CD4-positive, CD25-positive, alpha-beta regulatory T cell (primary cell): ENCODE measurements around the gene PTPRN2. TPM values are rescaled to one million over a fixed set of nuclear protein-coding genes. Genes with fewer than 3 reads are reported as not detected.

ENCODE experiments used
- ATAC-seq, 2 donors: fragments of 150-1000 bp; cut with Tn5 transposase; one replicate each; pipeline ENCODE4 v1.10.0; 2021; ENCODE audit warnings: low read depth in 2 of 2, moderate number of reproducible peaks in 2 of 2, moderate library complexity in 1 of 2
- DNase-seq, 3 donors: peaks; one replicate each; pipeline versions ENCODE4 v3.0.0 to v3.0.0-alpha.2; 2012 to 2022; ENCODE audit warnings: mixed read lengths in 1 of 3
- H3K27ac ChIP-seq: one replicate; pipeline ENCODE4 v1.7.0; 2013; ENCODE audit warnings: mild to moderate bottlenecking, low read length; ENCODE audit not compliant: insufficient read depth, poor library complexity, severe bottlenecking
- H3K27me3 ChIP-seq: one replicate; pipeline ENCODE4 v1.7.0; 2013; ENCODE audit warnings: low read length; ENCODE audit not compliant: control insufficient read depth, insufficient read depth
- H3K36me3 ChIP-seq: one replicate; pipeline ENCODE4 v1.7.0; 2013; ENCODE audit warnings: mild to moderate bottlenecking, low read length, moderate library complexity; ENCODE audit not compliant: control insufficient read depth, insufficient read depth
- H3K4me1 ChIP-seq: 2 replicates; pipeline ENCODE4 v1.7.0; 2013; ENCODE audit warnings: mild to moderate bottlenecking, low read length; ENCODE audit not compliant: insufficient read depth, control insufficient read depth, poor library complexity, severe bottlenecking
- H3K4me3 ChIP-seq: one replicate; pipeline ENCODE4 v1.7.0; 2013; ENCODE audit warnings: low read depth, mild to moderate bottlenecking, low read length, moderate library complexity
- H3K9me3 ChIP-seq, 2 experiments: 1 replicate in 1 of 2; 2 replicates in 1 of 2; pipeline ENCODE4 v1.7.0; 2013; ENCODE audit warnings: low read length in 2 of 2, mild to moderate bottlenecking in 1 of 2, moderate library complexity in 1 of 2; ENCODE audit not compliant: control insufficient read depth in 2 of 2
- H3K27ac Mint-ChIP-seq, 3 donors: one replicate each; pipeline ENCODE4 v1.8.0; 2020 to 2022; ENCODE audit warnings: mild to moderate bottlenecking in 3 of 3, mixed read lengths in 3 of 3, moderate library complexity in 2 of 3
- H3K27me3 Mint-ChIP-seq: one replicate; pipeline ENCODE4 v1.8.0; 2022; ENCODE audit warnings: mild to moderate bottlenecking, mixed read lengths
- H3K36me3 Mint-ChIP-seq: one replicate; pipeline ENCODE4 v1.8.0; 2020; ENCODE audit warnings: mixed read lengths
- H3K4me1 Mint-ChIP-seq, 4 donors: one replicate each; pipeline ENCODE4 v1.8.0; 2020 to 2022; ENCODE audit warnings: mixed read lengths in 4 of 4, mild to moderate bottlenecking in 1 of 4
- H3K4me3 Mint-ChIP-seq, 4 donors: one replicate each; pipeline ENCODE4 v1.8.0; 2020 to 2022; ENCODE audit warnings: mild to moderate bottlenecking in 4 of 4, mixed read lengths in 4 of 4, moderate library complexity in 3 of 4
- H3K9me3 Mint-ChIP-seq, 7 donors: one replicate each; pipeline ENCODE4 v1.8.0; 2020 to 2022; ENCODE audit warnings: mixed read lengths in 7 of 7, mild to moderate bottlenecking in 3 of 7, moderate library complexity in 2 of 7
- polyA plus RNA-seq, 4 donors: library from polyadenylated mRNA; unstranded; fragments of 300-500 nt; fragmentation: Illumina TruSeq; gene quantifications; one replicate each; pipeline ENCODE4 v1.2.3, GENCODE V29; 2021
- total RNA-seq: library from RNA; stranded (reverse); gene quantifications from one replicate; pipeline ENCODE4 v1.2.3, GENCODE V29; 2022

PTPRN2 gene
- total and polyA plus RNA-seq, 5 donors from 2014 or later: 1.6 to 4.7 (median 2.7) TPM

DNA sequence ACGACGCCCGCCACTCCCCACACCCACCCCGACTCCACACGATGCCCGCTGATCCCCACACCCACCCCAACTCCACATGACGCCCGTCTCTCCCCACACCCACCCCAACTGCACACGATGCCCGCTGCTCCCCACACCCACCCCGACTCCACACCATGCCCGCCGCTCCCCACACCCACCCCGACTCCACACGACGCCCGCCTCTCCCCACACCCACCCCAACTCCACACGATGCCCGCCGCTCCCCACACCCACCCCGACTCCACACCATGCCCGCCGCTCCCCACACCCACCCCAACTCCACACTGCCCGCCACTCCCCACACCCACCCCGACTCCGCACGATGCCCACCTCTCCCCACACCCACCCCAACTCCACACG is 933.8 kb downstream of the PTPRN2 start:
- Mint-ChIP-seq H3K4me3 (no peak overlapping the region), H3K27me3 (no peaks in the 10 kb centered on the region), H3K27ac (no peak overlapping the region), H3K4me1 (peaks cover 0 to 5% (median 1%) of the 10 kb centered on the region in 4 donors), H3K9me3 (no peaks in the 10 kb centered on the region), H3K36me3 (no peaks in the 10 kb centered on the region)
- Histone ChIP-seq H3K9me3 (no peaks in the 10 kb centered on the region), H3K27me3 (no peaks in the 10 kb centered on the region), H3K27ac (no peak overlapping the region), H3K36me3 (no peaks in the 10 kb centered on the region), H3K4me1 (no peaks in the 10 kb centered on the region), H3K4me3 (no peak overlapping the region)
- no peak for ATAC-seq
- DNase-seq: no peak

DNA sequence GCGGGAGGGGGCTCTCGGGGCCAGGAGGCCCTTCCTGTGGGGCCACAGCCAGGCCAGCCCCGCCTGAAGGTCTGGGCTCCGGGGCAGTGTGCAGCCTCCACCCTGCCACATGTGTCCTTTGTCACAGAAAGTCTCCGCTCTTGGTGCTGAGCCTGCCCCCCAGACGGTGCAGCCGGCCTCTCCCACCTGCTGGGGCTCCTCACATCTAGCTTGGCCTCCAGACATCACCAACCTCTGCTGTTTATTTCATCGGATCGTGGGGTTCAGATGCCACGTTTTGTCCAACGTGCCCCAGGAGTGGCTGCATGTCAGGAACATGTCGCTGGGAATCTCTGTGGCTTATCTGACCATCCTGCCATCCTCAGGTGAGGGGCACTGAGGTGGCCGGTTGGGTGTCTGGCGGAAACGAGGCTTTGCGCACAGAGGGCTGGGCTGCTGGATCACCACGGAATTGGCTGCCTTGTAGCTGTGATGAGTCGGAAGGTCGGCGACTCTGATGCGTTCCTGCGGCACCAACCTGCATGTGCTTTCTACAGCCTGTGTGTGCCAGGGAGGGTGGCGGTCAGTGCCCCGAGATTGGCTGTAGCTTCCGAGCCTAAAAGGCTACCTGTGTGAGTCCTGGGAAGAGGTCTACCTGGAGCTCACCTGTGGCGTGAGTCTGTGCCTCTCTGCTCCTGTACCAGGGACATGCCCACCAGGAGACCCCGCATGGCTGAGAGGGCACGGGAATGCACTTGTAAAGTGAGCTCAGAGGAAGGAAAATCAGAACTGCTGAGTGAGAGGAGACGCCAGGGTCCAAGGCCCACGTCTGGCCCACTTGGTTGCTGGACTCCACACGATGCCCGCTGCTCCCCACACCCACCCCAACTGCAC is 934.4 kb downstream of the PTPRN2 start:
- Mint-ChIP-seq H3K9me3 (no peaks in the 10 kb centered on the region), H3K36me3 (no peaks in the 10 kb centered on the region), H3K27ac (peak overlapping the region in 1 of 3 donors; percentile 49), H3K4me3 (no peak overlapping the region), H3K27me3 (no peaks in the 10 kb centered on the region), H3K4me1 (no peaks in the 10 kb centered on the region)
- ATAC-seq: no peak
- Histone ChIP-seq H3K27me3 (no peaks in the 10 kb centered on the region), H3K4me3 (no peak overlapping the region), H3K4me1 (no peaks in the 10 kb centered on the region), H3K36me3 (no peaks in the 10 kb centered on the region), H3K27ac (no peak overlapping the region), H3K9me3 (no peaks in the 10 kb centered on the region)
- no peak for DNase-seq

DNA sequence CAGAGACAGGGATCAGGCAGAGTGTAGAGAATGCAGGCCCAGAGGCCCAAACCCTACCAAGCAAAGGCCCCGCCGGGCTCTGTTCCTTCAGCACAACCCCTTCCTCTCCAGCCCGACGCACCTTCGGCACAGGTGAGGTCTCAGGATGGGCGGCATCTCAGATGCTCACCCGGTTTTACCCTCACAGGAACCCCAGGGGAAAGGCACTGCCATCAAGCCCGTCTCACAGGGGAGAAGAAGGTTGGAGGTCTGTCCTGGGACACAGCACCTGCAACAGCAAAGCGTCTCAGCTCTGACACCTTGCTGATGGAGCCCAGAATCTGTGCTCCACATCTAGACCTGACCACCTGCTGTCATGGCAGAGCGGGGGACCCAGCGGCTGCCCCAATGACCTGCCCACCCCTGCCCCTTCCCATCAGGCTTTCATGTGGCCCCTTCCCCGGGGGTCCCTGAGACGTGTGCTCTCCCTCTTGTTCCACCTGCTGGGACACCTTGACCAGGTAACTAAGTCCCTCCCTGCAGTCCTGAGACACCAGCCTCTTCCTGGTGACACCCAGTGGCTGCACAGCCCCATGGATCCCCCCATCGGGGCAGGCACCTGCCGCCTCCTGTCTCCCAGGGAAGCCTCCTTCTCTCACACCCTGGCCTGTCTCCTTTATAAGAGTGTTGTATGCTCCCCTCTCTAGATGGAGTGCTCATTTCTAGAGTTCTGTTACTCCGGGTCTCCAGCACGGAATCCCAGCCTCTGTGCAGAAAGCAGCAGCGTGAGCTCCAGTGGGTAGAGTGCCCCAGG is 935.3 kb downstream of the PTPRN2 start:
- H3K27ac Mint-ChIP-seq: peak overlapping the region in 1 of 3 donors; percentile 49
- Histone ChIP-seq H3K9me3 (no peaks in the 10 kb centered on the region), H3K4me1 (no peaks in the 10 kb centered on the region), H3K27me3 (no peaks in the 10 kb centered on the region), H3K36me3 (no peaks in the 10 kb centered on the region), H3K4me3 (no peak overlapping the region), H3K27ac (no peak overlapping the region)
- no peak overlapping the region for H3K4me3 Mint-ChIP-seq
- ATAC-seq (no peak), DNase-seq (no peak)
- no peaks in the 10 kb centered on the region for H3K27me3 Mint-ChIP-seq
- H3K36me3 Mint-ChIP-seq: no peaks in the 10 kb centered on the region
- no peaks in the 10 kb centered on the region for H3K4me1 Mint-ChIP-seq
- H3K9me3 Mint-ChIP-seq: no peaks in the 10 kb centered on the region

DNA sequence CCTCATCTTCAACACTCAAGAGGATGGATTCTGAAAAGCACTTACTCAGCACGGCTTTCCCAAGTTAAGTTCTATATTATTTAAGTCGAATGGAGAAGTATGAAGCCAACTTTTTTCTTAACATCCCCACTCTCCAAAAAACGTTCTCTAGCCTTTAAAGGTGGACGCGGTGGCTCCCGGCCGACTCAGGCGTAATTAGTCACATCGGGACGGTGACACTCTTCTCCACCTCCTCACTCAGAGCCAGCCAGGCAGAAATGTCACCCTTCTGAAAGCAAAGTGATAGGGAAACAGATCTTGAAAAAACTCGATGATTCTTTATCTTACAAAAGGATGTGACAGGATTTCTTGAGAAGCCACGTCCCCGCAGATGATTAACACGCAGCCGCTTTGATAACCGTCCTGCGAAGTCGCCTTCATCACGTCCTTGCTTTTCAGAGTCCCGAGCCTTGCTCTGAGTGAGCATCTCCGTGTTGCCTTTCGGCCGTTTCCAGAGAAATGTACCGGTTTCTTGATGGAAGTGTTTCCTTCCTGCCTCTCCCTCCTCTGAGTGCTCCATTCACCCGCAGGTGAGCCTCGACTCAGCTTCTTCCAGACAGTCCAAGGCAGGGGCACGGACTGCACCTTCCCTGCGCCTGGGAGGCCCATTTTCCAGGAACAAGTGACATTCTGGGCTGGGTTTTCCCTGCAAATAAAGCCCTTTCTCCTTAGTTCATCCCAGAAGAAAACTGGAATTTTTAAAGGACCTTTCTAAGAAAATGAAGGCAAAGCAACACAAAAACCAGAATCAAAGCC is 936.1 kb downstream of the PTPRN2 start:
- Histone ChIP-seq H3K4me1 (no peaks in the 10 kb centered on the region), H3K36me3 (no peaks in the 10 kb centered on the region), H3K27ac (no peak overlapping the region), H3K9me3 (no peaks in the 10 kb centered on the region), H3K4me3 (no peak overlapping the region), H3K27me3 (no peaks in the 10 kb centered on the region)
- DNase-seq: no peak
- no peak overlapping the region for H3K27ac Mint-ChIP-seq
- no peaks in the 10 kb centered on the region for H3K9me3 Mint-ChIP-seq
- H3K4me1 Mint-ChIP-seq: no peaks in the 10 kb centered on the region
- no peak for ATAC-seq
- H3K36me3 Mint-ChIP-seq: no peaks in the 10 kb centered on the region
- no peaks in the 10 kb centered on the region for H3K27me3 Mint-ChIP-seq
- H3K4me3 Mint-ChIP-seq: no peak overlapping the region

DNA sequence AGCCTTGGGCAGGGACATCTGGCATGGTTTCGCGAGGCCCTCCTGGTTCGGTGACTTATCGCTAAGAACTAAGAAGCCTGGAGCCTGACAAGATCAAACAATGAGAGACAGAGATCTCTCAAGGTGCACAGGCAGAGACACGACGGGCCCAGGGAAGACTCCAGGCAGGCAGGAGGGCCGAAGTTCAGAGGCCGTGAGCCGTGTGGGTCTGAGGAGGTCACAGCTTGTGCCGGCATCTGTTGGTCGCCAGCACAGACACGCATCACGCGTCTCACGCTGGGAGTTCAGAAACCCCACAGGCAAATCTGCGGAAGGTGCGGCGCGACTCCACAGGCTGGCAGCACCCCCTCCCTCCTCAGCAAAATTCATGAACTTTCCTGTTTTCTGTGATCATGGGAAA is 936.8 kb downstream of the PTPRN2 start:
- Mint-ChIP-seq H3K36me3 (no peaks in the 10 kb centered on the region), H3K27me3 (no peaks in the 10 kb centered on the region), H3K9me3 (no peaks in the 10 kb centered on the region), H3K4me1 (no peaks in the 10 kb centered on the region), H3K27ac (no peak overlapping the region), H3K4me3 (no peak overlapping the region)
- no peak overlapping the region for H3K4me3 ChIP-seq
- no peak overlapping the region for H3K27ac ChIP-seq
- H3K36me3 ChIP-seq: no peaks in the 10 kb centered on the region
- no peaks in the 10 kb centered on the region for H3K27me3 ChIP-seq
- ATAC-seq: no peak
- H3K9me3 ChIP-seq: no peaks in the 10 kb centered on the region
- no peaks in the 10 kb centered on the region for H3K4me1 ChIP-seq
- DNase-seq: no peak

DNA sequence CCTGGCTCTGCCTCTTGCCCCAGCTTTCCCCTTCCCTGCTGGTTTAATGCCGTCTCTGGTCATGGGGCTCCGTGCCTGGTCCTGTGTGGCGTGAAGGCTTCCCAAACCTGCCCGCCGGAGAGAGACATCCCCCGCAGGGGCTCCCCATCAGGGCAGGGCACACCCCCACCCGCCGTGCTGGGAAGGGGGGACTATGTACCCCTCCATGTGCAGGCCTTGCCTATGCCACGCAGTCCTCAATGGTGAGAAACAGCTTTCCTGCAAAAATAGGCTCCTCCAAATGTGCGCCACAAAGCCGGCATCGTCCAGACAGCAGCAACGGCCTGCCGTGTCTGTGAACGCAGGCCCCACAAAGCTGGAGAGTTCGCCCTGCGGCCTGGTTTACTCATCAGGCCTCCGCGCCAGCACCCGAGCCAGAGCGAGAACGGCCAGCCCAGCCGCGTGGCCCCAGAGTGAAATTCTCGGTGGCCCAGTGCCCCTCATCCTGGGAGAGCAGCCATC is 937.4 kb downstream of the PTPRN2 start:
- ATAC-seq (no peak), DNase-seq (no peak)
- Mint-ChIP-seq H3K27ac (no peak overlapping the region), H3K27me3 (no peaks in the 10 kb centered on the region), H3K4me3 (no peak overlapping the region), H3K9me3 (no peaks in the 10 kb centered on the region), H3K4me1 (no peaks in the 10 kb centered on the region), H3K36me3 (no peaks in the 10 kb centered on the region)
- Histone ChIP-seq H3K27ac (no peak overlapping the region), H3K9me3 (no peaks in the 10 kb centered on the region), H3K27me3 (no peaks in the 10 kb centered on the region), H3K4me3 (no peak overlapping the region), H3K4me1 (no peaks in the 10 kb centered on the region), H3K36me3 (no peaks in the 10 kb centered on the region)

DNA sequence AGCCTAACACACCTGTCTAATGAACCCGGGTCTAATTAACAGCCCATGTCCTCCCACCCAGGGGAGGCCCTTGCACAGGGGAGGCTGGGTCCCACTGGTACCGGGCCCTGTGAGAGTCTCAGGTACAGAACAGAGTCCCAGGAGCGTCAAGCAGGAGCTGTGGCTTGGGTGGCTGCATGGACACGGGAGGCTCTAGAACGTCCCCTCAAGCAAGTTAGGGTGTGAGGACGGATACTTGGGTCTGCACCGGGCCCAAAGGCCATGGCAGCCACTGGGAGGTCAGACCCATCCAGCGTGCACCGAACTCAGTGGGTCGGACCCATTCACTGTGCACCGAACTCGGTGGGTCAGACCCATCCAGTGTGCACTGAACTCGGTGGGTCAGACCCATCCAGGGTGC is 941.1 kb downstream of the PTPRN2 start:
- peaks cover 0 to 2% (median 0%) of the 10 kb centered on the region in 4 donors for H3K4me1 Mint-ChIP-seq
- H3K4me1 ChIP-seq: no peaks in the 10 kb centered on the region
- no peaks in the 10 kb centered on the region for H3K27me3 Mint-ChIP-seq
- peaks cover 0 to 2% (median 0%) of the 10 kb centered on the region in 7 donors for H3K9me3 Mint-ChIP-seq
- no peaks in the 10 kb centered on the region for H3K36me3 Mint-ChIP-seq
- no peaks in the 10 kb centered on the region for H3K36me3 ChIP-seq
- H3K4me3 Mint-ChIP-seq: no peak overlapping the region
- H3K27ac ChIP-seq: no peak overlapping the region
- H3K9me3 ChIP-seq: no peaks in the 10 kb centered on the region
- H3K27me3 ChIP-seq: no peaks in the 10 kb centered on the region
- H3K4me3 ChIP-seq: no peak overlapping the region
- ATAC-seq (no peak), DNase-seq (no peak)
- no peak overlapping the region for H3K27ac Mint-ChIP-seq
